Parietal lobe (tissue), 1 donor: Measurements from ENCODE around the gene CERK. TPM values are rescaled to one million over a fixed set of nuclear protein-coding genes. Genes with fewer than 3 reads are reported as not detected.

Experiments
- total RNA-seq: library from RNA; depleted of rRNA; stranded (reverse); fragments of >200 nt; gene quantifications from one replicate; pipeline ENCODE4 v1.2.3, GENCODE V29; 2014

CERK gene, protein sequence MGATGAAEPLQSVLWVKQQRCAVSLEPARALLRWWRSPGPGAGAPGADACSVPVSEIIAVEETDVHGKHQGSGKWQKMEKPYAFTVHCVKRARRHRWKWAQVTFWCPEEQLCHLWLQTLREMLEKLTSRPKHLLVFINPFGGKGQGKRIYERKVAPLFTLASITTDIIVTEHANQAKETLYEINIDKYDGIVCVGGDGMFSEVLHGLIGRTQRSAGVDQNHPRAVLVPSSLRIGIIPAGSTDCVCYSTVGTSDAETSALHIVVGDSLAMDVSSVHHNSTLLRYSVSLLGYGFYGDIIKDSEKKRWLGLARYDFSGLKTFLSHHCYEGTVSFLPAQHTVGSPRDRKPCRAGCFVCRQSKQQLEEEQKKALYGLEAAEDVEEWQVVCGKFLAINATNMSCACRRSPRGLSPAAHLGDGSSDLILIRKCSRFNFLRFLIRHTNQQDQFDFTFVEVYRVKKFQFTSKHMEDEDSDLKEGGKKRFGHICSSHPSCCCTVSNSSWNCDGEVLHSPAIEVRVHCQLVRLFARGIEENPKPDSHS
- 60.7 TPM for total RNA-seq

DNA sequence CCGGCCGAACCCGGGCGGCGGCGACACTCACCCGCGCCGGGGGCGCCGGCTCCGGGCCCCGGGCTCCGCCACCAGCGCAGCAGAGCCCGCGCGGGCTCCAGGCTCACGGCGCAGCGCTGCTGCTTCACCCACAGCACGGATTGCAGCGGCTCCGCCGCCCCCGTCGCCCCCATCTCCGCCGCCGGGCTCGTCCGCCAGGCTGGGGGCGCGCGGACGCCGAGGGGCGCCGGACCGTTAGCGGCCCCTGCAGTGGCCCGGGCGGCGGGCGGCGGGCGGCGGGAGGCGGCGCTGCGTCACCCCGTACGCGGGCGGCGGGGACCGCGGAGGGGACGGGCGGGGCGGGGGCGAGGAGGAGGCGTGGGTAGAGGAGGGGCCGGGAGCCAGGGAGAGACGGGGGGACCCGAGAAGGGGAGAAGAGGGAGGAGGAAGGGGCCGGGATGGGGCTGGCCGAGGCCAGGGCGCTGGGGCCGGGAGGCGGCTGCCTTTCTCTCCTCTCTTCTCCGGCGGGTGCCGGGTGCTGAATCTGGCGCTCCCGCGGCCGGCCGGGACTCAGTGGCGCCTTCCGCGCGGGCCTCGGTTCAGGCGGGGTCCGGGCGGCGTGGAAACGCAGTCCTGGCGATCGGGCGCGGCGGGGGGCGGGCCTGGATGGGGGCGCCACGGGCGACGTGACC lies at the start of gene CERK:
Gene CERK, minus strand, starts transcription at position 277 of the 671 bp plus-strand sequence. Its CDS starts 104 bp downstream, at position 173.

DNA sequence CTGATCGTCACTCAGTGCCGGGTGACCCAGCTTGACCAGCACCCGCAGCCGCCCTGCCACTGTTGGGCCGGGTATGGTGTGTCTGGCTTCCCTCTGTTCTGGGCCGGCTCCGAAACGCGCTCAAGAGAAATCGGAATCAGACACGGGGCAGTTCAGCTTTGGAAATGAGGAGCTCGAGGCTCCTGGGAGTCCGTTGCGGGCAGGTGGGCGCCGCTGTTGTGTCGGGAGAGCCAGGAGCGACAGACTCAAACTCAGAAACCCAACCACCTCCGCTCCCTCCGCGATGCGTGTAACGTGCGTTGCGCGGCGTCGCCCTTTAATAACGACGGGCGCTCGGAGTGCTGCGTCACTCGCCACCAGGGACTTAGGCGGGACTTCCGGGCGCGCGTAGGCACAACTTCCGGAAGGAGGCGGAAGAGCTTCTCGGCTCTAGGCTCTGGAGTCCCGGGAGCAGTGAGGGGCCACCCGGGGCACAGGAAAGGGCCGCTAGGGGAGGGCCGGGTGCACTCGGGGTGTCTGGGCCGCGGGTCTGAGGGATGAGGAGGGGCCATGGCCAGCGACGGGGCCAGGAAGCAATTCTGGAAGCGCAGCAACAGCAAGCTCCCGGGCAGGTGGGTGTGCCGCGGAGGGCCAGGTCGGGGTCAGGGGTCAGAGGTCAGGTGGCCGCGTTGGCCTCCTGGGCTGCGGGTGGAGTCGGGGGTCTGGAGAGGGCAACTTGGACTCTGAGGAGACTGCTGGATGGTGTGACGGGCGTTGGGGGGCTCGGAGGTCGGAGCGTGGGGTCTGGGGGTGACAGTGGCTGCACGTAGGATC lies 24.4 kb upstream of the CERK start, which contains the start of gene TBC1D22A:
Gene TBC1D22A, plus strand, starts transcription at position 413 of the 813 bp plus-strand sequence. Its CDS starts 137 bp downstream, at position 550.

Other genes with a start within 250 kb of the CERK start
- gene CELSR1, start 200.6 kb downstream of the CERK start, total RNA-seq = 8.8 TPM
- 80.4 TPM for gene GRAMD4, start 117.9 kb downstream of the CERK start, total RNA-seq
- 12.5 TPM for gene TBC1D22A, start 24.4 kb upstream of the CERK start, total RNA-seq